ENCODE measurements around the gene SPATA22.
"Not testable (repeated sequence)": the region's sequence is repeated elsewhere in the genome, so short reads cannot be mapped to it uniquely, and the experiment has no call there.

Gene SPATA22

DNA sequence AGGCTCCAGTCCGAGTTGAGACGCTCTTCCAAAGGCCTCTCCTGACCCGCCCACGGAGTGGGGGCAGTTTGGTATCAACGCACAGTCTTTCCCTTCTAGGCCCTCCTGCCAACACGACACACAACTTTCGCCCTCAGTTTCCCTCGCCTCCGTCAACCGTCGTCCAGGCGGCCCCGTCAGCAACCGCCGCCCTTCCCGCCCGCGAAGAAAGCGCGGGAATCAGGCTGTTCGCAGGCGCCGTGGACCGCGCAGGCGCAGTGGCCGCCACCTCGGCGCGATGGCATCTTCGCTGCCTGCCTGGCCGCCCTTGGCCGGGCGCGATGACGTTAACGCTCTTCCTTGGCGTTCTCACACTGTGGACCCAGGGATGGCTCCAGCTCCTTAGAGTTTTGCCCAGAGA is at the start of gene SPATA22:
Gene SPATA22, minus strand, starts transcription at position 221 of the 400 bp plus-strand sequence. CDS start 2,494 bp downstream, outside the sequence.
- FAIRE-seq = no peak

- not testable (repeated sequence) for FAIRE-seq
Observed at GRCh38 chr17:3519472-3519871, 47.9 kb upstream of the SPATA22 start.

GRCh38 chr17:3514873-3515272 is 43.3 kb upstream of the SPATA22 start:
- FAIRE-seq = no peak

DNA sequence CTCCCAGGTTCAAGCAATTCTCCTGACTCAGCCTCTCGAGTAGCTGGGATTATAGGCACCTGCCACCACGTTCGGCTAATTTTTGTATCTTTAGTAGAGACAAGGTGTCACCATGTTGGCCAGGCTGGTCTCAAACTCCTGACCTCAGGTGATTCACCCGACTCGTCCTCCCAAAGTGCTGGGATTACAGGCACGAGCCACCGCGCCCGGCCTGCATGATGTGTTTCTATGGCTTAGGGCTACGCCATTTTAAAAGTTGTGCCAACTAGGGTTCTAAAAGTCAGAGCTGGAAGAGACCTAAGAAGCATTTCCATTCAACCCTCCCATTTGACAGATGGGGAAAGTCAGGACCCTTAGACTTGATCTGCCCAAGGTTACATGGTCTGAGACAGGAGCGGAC is 42.5 kb upstream of the SPATA22 start:
- not testable (repeated sequence) for FAIRE-seq

DNA sequence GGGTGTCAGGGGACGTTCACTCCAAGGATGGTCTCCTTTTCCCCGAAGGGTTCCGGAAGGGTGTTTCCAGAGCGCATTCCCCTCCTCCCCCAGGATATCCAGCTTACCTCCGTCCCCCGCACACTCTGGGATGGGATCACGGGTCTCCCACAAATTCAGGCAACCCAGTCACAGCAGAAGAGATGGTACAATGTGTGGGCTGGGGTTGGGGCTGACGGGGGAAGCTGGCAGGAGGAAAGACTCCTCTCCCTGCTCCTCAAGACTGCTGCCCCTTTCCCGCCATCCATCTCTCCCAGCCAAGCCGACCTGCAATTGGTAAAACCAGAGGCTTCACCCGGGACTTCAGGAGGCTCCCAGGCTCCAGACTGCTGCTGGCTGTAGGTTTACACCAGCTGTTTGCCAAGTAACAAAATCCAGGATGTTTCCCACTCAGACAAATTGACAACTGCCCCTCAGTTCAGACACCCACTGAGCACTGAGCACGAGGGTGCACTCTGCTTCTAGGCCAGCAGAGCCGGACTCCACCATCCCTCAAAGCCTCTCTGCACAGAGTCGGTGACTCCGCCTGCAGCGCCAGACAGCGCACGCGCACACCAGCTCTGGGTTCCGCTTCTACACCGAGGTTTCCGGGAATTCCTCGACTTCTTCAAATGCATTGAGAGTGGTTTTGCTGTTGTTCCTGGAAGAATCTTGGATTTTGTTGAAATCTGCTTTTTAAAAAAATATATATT is 41.9 kb upstream of the SPATA22 start:
- no peak for FAIRE-seq

DNA sequence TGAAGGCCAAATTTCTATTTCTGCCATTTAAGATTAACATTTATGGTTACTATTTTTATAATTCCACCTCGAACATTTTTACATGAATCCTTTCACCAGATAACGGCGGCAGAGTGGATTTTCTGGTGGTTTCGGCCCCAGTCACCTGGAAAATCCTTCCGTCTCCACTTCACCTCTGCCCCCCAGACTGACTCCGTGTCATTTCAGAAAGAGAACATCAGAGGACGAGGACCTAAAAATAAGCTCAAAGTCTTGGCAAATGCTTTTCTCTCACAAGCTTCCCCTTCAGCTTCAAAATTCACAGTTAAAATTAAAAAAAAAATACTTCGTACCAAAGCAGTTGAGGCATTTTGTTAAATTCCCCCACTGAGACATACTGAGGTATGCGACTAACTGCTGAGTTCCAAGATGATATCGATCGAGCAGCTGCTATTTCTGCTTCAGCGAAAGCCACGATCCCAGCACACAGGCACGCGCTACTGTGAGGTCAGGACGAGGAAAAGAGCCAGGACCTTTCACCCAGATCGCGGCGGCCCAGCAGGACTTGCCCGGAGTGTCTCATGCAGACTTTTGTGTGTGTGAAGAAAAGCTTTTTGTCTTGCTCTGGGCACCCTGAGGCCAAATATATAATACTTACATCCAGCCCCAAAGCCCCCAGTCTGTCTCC is 41.0 kb upstream of the SPATA22 start:
- no peak for FAIRE-seq

DNA sequence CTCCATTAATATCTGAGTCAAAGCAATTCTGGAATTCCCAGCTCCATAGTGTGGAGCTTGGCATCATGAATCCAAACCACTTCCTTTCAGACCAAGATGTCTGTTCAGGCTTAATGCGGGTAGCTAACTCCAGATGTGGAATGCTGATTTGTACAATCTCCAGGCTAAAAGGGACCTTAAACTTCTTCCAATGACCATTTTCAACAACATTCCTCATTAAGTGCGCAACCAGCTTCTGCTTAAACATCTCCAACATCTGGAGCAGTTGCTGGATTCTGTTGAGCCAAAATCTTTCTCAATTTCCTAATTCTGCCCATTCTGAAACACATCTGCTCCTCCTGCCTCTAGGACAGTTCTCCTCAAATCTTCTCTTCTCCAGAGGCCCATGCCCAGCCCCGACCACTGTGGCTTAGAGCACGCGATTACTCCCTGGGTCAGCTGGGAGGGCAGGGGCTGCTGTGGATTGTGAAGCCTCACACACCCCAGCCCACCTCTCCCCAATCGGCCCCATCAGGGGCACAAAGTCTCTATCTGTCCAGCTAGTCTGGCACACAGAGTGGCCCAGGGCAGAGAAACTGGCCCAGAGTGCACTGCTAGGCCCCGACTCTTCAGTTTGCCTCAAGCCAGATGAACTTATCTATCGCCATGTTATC is 40.4 kb upstream of the SPATA22 start:
- FAIRE-seq = no peak

- FAIRE-seq = no peak
Observed at GRCh38 chr17:3510090-3510489, 38.5 kb upstream of the SPATA22 start.

GRCh38 chr17:3507869-3508268 is 36.2 kb upstream of the SPATA22 start:
- no peak for FAIRE-seq

DNA sequence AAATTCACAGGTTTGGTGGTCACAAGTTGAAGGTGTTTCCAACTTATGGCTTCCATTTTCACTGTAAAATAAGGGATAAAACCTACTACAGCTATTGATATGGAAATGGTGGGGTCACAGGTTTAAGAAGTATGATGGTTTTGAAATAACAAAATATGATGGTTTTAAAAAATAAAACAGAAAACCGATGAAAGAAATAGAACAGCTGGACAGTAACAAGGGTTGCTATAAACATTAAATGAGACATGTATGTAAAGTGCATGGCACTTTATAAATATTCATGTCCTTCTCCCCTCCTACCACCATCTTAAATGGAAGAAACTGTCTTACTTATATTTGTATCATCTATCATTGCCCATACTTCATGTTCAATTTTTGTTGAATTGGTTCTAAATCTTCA is 35.5 kb upstream of the SPATA22 start:
- FAIRE-seq = no peak

- no peak for FAIRE-seq
Observed at GRCh38 chr17:3506054-3506453, 34.4 kb upstream of the SPATA22 start.

- FAIRE-seq = no peak
Observed at GRCh38 chr17:3505008-3505407, 33.4 kb upstream of the SPATA22 start.

GRCh38 chr17:3503285-3503684 is 31.7 kb upstream of the SPATA22 start:
- no peak for FAIRE-seq

GRCh38 chr17:3502466-3502865 is 30.8 kb upstream of the SPATA22 start:
- FAIRE-seq = no peak

DNA sequence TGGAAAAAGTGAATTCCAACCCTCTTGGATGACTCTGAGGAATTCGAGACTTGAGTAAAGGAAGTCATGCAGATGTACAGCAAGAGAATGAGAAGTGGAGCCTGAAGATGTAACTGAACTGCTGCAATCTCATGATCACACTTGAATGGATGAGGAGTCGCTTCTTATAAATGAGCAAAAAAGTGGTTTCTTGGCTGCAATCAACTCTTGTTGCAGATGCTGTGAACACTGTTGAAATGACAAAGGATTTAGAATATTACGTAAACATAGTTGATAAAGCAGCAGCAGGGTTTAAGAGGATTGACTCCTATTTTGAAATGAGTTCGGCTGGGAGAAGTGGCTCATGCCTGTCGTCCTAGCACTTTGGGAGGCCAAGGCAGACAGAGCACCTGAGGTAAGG is 29.7 kb upstream of the SPATA22 start:
- FAIRE-seq = no peak

- FAIRE-seq = no peak
Observed at GRCh38 chr17:3497101-3497500, 25.5 kb upstream of the SPATA22 start.

GRCh38 chr17:3485481-3486068 is 14.0 kb upstream of the SPATA22 start:
- FAIRE-seq = no peak

DNA sequence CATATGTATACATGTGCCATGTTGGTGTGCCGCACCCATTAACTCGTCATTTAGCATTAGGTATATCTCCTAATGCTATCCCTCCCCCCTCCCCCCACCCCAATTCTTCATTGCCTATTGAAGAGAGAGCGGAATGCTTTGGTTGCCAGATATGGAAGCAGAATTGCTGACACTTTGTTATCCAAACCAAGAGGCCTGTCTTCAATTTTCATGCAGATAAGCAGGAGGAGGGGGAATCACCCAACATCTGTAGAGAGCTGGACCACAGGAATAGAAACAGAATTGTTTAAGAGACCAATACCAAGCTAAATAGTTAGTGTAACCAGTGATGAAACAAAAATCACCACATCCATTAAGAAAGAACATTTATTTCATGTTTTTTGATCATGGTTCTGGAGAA is 11.2 kb upstream of the SPATA22 start:
- no peak for FAIRE-seq

- FAIRE-seq = no peak
Observed at GRCh38 chr17:3479988-3480387, 8.4 kb upstream of the SPATA22 start.

- peak; percentile 45 for FAIRE-seq
Observed at GRCh38 chr17:3475812-3476610, 4.4 kb upstream of the SPATA22 start, which contains the start of gene ASPA. TSS of gene ASPA (plus strand) at chr17:3475997. CDS start at chr17:3476160, 163 bp downstream.

DNA sequence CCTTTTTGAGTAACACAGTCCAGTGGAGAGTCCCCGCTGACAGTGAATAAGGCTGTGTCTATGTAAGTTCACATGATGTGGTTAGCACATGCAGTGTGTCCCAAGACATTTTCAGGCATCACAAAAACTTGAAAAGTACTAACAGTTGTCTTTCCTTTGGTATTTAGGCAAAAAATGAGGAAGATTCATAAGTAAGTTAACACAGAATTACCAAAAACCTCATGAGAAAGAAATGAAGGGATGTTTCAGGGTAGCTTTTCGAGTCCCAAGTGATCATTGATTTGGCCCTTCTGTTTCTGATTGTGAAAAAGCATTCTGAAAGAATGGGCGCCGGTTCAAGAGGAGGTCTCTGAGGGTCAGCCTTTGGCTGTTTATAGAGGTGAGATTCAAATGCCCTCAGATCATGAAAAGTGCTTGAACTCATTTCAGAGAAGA is 3.6 kb upstream of the SPATA22 start:
- FAIRE-seq = no peak

GRCh38 chr17:3474212-3474611 is 2.6 kb upstream of the SPATA22 start:
- FAIRE-seq = peak; percentile 100

- FAIRE-seq = no peak
Observed at GRCh38 chr17:3472137-3472536, 518 bp upstream of the SPATA22 start.
